ENCODE measurements around the gene PLA2G12A. TPM values are rescaled to one million over a fixed set of nuclear protein-coding genes. Genes with fewer than 3 reads are reported as not detected.
A peak's percentile ranks its signal among the peaks of the same experiment; 100 is the strongest.

Gene PLA2G12A
- total and polyA plus RNA-seq, 9 of the 15 experiments (the other 6 are each of a cell fraction or from before 2014, with no cell fraction given), result 24.2 to 226 (median 80.5) TPM

DNA sequence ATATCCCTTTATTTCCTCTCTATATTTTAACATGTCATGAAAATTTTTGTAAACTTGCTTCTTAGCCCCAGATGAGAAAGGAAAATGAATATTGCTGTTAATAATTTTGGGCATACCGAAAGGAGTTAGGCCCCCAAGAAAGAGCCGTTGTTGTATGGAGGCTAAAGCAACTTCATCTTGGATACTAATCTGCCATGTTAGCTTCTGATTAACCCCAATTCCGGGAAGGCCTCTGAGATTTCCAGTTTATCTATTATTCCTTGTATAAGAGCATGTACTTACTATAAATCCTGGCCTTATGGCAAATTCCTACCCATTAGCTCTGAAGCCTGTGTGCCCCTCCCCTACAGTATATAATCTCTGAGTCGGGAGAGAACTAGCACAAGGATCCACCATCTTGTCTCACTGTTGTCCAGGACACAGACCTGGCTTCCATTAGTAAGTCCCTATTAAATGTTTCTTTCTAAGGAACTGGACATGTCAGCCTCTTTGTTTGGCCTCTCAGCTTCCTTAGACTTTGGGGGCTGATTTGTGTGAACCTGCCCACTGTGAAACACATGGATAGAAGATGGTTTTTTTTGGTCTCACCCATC is 20.9 kb upstream of the PLA2G12A start (continued):
- TF ChIP-seq, protein P1, sequence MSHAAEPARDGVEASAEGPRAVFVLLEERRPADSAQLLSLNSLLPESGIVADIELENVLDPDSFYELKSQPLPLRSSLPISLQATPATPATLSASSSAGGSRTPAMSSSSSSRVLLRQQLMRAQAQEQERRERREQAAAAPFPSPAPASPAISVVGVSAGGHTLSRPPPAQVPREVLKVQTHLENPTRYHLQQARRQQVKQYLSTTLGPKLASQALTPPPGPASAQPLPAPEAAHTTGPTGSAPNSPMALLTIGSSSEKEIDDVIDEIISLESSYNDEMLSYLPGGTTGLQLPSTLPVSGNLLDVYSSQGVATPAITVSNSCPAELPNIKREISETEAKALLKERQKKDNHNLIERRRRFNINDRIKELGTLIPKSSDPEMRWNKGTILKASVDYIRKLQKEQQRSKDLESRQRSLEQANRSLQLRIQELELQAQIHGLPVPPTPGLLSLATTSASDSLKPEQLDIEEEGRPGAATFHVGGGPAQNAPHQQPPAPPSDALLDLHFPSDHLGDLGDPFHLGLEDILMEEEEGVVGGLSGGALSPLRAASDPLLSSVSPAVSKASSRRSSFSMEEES (CRISPR knock-in tag; IDR thresholded peaks at IDR 0.05), result no peak
- TF ChIP-seq PTRF (tag; IDR thresholded peaks at IDR 0.05) (peak; percentile 43; the same call in 1 of the 2 replicates), BMI1 (IDR thresholded peaks at IDR 0.05; ENCODE audit: low read length) (no peak), POU5F1 (IDR thresholded peaks at IDR 0.05; ENCODE audit: borderline replicate concordance, low read depth, low read length, partially characterized antibody) (no peak), BACH1 (tag; IDR thresholded peaks at IDR 0.05) (0 out of 2 replicates have a peak, but pooled peaks have one; percentile 64), ZNF239 (CRISPR knock-in tag; IDR thresholded peaks at IDR 0.05) (peak; percentile 28; the same call in 1 of the 2 replicates), MEF2D (tag; conservative IDR thresholded peaks at IDR 0.05; ENCODE audit: low read depth) (0 out of 2 replicates have a peak, but pooled peaks have one; percentile 55), GTF2A2 (tag; IDR thresholded peaks at IDR 0.05) (0 out of 2 replicates have a peak, but pooled peaks have one; percentile 25)
- TF ChIP-seq, protein P2, sequence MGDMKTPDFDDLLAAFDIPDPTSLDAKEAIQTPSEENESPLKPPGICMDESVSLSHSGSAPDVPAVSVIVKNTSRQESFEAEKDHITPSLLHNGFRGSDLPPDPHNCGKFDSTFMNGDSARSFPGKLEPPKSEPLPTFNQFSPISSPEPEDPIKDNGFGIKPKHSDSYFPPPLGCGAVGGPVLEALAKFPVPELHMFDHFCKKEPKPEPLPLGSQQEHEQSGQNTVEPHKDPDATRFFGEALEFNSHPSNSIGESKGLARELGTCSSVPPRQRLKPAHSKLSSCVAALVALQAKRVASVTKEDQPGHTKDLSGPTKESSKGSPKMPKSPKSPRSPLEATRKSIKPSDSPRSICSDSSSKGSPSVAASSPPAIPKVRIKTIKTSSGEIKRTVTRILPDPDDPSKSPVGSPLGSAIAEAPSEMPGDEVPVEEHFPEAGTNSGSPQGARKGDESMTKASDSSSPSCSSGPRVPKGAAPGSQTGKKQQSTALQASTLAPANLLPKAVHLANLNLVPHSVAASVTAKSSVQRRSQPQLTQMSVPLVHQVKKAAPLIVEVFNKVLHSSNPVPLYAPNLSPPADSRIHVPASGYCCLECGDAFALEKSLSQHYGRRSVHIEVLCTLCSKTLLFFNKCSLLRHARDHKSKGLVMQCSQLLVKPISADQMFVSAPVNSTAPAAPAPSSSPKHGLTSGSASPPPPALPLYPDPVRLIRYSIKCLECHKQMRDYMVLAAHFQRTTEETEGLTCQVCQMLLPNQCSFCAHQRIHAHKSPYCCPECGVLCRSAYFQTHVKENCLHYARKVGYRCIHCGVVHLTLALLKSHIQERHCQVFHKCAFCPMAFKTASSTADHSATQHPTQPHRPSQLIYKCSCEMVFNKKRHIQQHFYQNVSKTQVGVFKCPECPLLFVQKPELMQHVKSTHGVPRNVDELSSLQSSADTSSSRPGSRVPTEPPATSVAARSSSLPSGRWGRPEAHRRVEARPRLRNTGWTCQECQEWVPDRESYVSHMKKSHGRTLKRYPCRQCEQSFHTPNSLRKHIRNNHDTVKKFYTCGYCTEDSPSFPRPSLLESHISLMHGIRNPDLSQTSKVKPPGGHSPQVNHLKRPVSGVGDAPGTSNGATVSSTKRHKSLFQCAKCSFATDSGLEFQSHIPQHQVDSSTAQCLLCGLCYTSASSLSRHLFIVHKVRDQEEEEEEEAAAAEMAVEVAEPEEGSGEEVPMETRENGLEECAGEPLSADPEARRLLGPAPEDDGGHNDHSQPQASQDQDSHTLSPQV (IDR thresholded peaks at IDR 0.05), result peak; percentile 86
- TF ChIP-seq, protein P3, sequence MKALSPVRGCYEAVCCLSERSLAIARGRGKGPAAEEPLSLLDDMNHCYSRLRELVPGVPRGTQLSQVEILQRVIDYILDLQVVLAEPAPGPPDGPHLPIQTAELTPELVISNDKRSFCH (CRISPR knock-in tag; IDR thresholded peaks at IDR 0.05), result no peak
- TF ChIP-seq, protein P3 (tag; IDR thresholded peaks at IDR 0.05), result 0 out of 2 replicates have a peak, but pooled peaks have one; percentile 45

Measured in K562 (cell line).